Measurements from ENCODE around the gene CNTN5. TPM values are rescaled to one million over a fixed set of nuclear protein-coding genes. Genes with fewer than 3 reads are reported as not detected.

CNTN5 gene
- total RNA-seq, 1 experiment from 2014 or later: not detected

- no peak for DNase-seq (ENCODE audit: low read depth, low spot score)
- in situ Hi-C loops (cut with HindIII; ENCODE audit: low pct_unique_long_range_greater_than_20kb, low sequenced_read_pairs): no loop called here
Measured at GRCh38 chr11:100396266-100396665, 1375.5 kb downstream of the CNTN5 start.

- in situ Hi-C loops (cut with HindIII; ENCODE audit: low pct_unique_long_range_greater_than_20kb, low sequenced_read_pairs): no loop called here
- no peak for DNase-seq (ENCODE audit: low read depth, low spot score)
Measured at GRCh38 chr11:100397401-100397800, 1376.7 kb downstream of the CNTN5 start.

- in situ Hi-C loops (cut with HindIII; ENCODE audit: low pct_unique_long_range_greater_than_20kb, low sequenced_read_pairs): no loop called here
- no peak for DNase-seq (ENCODE audit: low read depth, low spot score)
Measured at GRCh38 chr11:100403816-100404215, 1383.1 kb downstream of the CNTN5 start.

DNA sequence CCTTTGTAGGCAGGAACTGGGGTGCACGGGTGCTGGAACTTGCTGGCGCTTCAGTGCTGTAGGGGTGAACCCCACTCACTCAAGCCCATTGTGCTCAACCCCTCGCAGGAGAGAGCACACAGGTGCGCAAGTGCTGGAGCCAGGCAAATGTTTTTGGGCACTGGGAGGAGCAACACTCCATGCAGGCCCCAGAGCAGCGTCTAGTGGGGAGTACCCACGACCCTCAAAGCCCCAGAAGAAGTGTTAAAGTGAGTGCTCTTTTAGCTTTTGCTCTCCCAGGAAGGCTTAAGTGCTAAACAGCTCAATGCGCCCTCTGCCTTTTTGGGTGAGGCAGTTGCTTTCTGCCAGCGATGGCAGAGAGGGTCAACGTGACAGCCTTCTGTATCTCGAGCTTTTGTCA, 1384.2 kb downstream of the CNTN5 start:
- in situ Hi-C loops (cut with HindIII; ENCODE audit: low pct_unique_long_range_greater_than_20kb, low sequenced_read_pairs): no loop called here
- DNase-seq (ENCODE audit: low read depth, low spot score): peak; percentile 1
